SH-SY5Y (cell line): Measurements from ENCODE around the gene CCRL2.

Experiments
- GATA2 ChIP-seq: IDR thresholded peaks from 2 replicates; pipeline ENCODE4 v1.6.1; 2011; ENCODE audit warnings: mild to moderate bottlenecking, low read depth, low read length
- GATA3 ChIP-seq: IDR thresholded peaks from 2 replicates; pipeline ENCODE4 v1.6.1; 2011; ENCODE audit warnings: low read depth, mild to moderate bottlenecking, low read length, moderate library complexity

GRCh38 chr3:46411271-46411670 is 4.2 kb downstream of the CCRL2 start:
- TF ChIP-seq GATA3 (no peak), GATA2 (no peak)
